ENCODE data around the gene CELF4. TPM values are rescaled to one million over a fixed set of nuclear protein-coding genes. Genes with fewer than 3 reads are reported as not detected.

CELF4 gene
- total and polyA plus RNA-seq, 10 of the 15 experiments (the other 5 are each of a cell fraction or from before 2014, with no cell fraction given), result 0.03 to 0.32 TPM; not detected in 8

GRCh38 chr18:37456395-37456794 lies 109.2 kb downstream of the CELF4 start:
- WGBS (ENCODE audit: insufficient coverage, insufficient replicate concordance, low lambda C conversion rate, missing lambda C conversion rate), result 13% methylated on average over 5 of the region's 5 CpGs
- FAIRE-seq, result no peak
- Histone ChIP-seq H2AFZ (ENCODE audit: control insufficient read depth, low read depth, low read length) (no peak overlapping the region), H3K4me3 (no peak overlapping the region), H4K20me1 (ENCODE audit: control insufficient read depth, insufficient read depth) (no peaks in the 10 kb centered on the region), H3K79me2 (ENCODE audit: control insufficient read depth, insufficient read depth, low read length) (no peaks in the 10 kb centered on the region), H3K27ac (ENCODE audit: control insufficient read depth, insufficient read depth) (no peak overlapping the region), H3K36me3 (ENCODE audit: control insufficient read depth in 2 of 2, insufficient read depth in 2 of 2, low read length in 1 of 2) (no peaks in the 10 kb centered on the region), H3K9ac (ENCODE audit: control insufficient read depth, insufficient read depth, low read length) (no peak overlapping the region), H3K4me2 (ENCODE audit: control insufficient read depth, insufficient read depth) (no peak overlapping the region), H3K27me3 (replicated peaks in 1 of 2; ENCODE audit: control insufficient read depth in 2 of 2, insufficient read depth in 2 of 2, low read length in 1 of 2) (peaks cover 0 to 5% of the 10 kb centered on the region in 2 experiments; a peak in 3 of 4 replicates), H3K9me3 (replicated peaks; ENCODE audit: control insufficient read depth, insufficient read depth, low read length) (no peaks in the 10 kb centered on the region), H3K4me1 (ENCODE audit: control insufficient read depth, insufficient read depth, low read length) (no peaks in the 10 kb centered on the region)
- ChIA-PET CTCF (no interaction called here), RAD21 (ENCODE audit: unreplicated experiment) (no interaction called here), POLR2A (no interaction called here), SMC1A (ENCODE audit: uncharacterized antibody, unreplicated experiment) (no interaction called here)
- no peak for DNase-seq (ENCODE audit: low read depth, low spot score)
- BruUV-seq (replicated peaks), result no TSS peak
- intact Hi-C loops (cut with micrococcal nuclease; ENCODE audit: unreplicated experiment) (no loop called here), in situ Hi-C loops (cut with MboI) (no loop called here)
- TF ChIP-seq POLR2A (IDR thresholded peaks at IDR 0.05; ENCODE audit: low read depth, low read length) (no peak), MTA3 (IDR thresholded peaks at IDR 0.05; ENCODE audit: borderline replicate concordance, low read length) (no peak), RB1 (IDR thresholded peaks at IDR 0.05; ENCODE audit: borderline replicate concordance) (no peak), PKNOX1 (IDR thresholded peaks at IDR 0.05) (no peak), STAT1 (conservative IDR thresholded peaks at IDR 0.05) (no peak), NFYB (IDR thresholded peaks at IDR 0.05; ENCODE audit: insufficient read depth, low read depth, low read length) (no peak), TCF12 (IDR thresholded peaks at IDR 0.05; ENCODE audit: low read depth, low read length) (no peak)
- ATAC-seq, result no peak

GRCh38 chr18:37453752-37454151 lies 111.8 kb downstream of the CELF4 start:
- Histone ChIP-seq H4K20me1 (ENCODE audit: control insufficient read depth, insufficient read depth) (no peaks in the 10 kb centered on the region), H3K4me1 (ENCODE audit: control insufficient read depth, insufficient read depth, low read length) (no peaks in the 10 kb centered on the region), H3K27ac (ENCODE audit: control insufficient read depth, insufficient read depth) (no peak overlapping the region), H3K79me2 (ENCODE audit: control insufficient read depth, insufficient read depth, low read length) (no peaks in the 10 kb centered on the region), H3K36me3 (ENCODE audit: control insufficient read depth in 2 of 2, insufficient read depth in 2 of 2, low read length in 1 of 2) (no peaks in the 10 kb centered on the region), H3K9ac (ENCODE audit: control insufficient read depth, insufficient read depth, low read length) (no peak overlapping the region), H3K9me3 (replicated peaks; ENCODE audit: control insufficient read depth, insufficient read depth, low read length) (no peaks in the 10 kb centered on the region), H3K4me2 (ENCODE audit: control insufficient read depth, insufficient read depth) (no peak overlapping the region), H3K4me3 (no peak overlapping the region), H3K27me3 (replicated peaks in 1 of 2; ENCODE audit: control insufficient read depth in 2 of 2, insufficient read depth in 2 of 2, low read length in 1 of 2) (peaks cover 0 to 7% of the 10 kb centered on the region in 2 experiments; a peak in 3 of 4 replicates), H2AFZ (ENCODE audit: control insufficient read depth, low read depth, low read length) (no peak overlapping the region)
- intact Hi-C loops (cut with micrococcal nuclease; ENCODE audit: unreplicated experiment) (no loop called here), in situ Hi-C loops (cut with MboI) (no loop called here)
- ChIA-PET RAD21 (ENCODE audit: unreplicated experiment) (no interaction called here), POLR2A (no interaction called here), SMC1A (ENCODE audit: uncharacterized antibody, unreplicated experiment) (no interaction called here), CTCF (no interaction called here)
- BruUV-seq (replicated peaks), result no TSS peak
- ATAC-seq (no peak), FAIRE-seq (no peak), DNase-seq (ENCODE audit: low read depth, low spot score) (no peak)
- 19% methylated on average over 3 of the region's 3 CpGs for WGBS (ENCODE audit: insufficient coverage, insufficient replicate concordance, low lambda C conversion rate, missing lambda C conversion rate)
- no peak for TF ChIP-seq DPF2 (IDR thresholded peaks at IDR 0.05)
- TF ChIP-seq EGR1 (IDR thresholded peaks at IDR 0.05; ENCODE audit: borderline replicate concordance in 1 of 2, low read depth in 2 of 2, low read length in 2 of 2), result no peak
- no peak for TF ChIP-seq TAF1 (IDR thresholded peaks at IDR 0.05; ENCODE audit: borderline replicate concordance, low read depth, low read length)
- no peak for TF ChIP-seq ASH2L (IDR thresholded peaks at IDR 0.05; ENCODE audit: borderline replicate concordance, low read depth)
- no peak for TF ChIP-seq CBX3 (IDR thresholded peaks at IDR 0.05; ENCODE audit: borderline replicate concordance, low read depth)
- TF ChIP-seq CBX5 (IDR thresholded peaks at IDR 0.05; ENCODE audit: low read depth), result no peak
- TF ChIP-seq BCL3 (IDR thresholded peaks at IDR 0.05; ENCODE audit: borderline replicate concordance, insufficient read depth, low read depth, low read length, poor library complexity, severe bottlenecking), result no peak
- TF ChIP-seq IRF3 (IDR thresholded peaks at IDR 0.05), result no peak
- no peak for TF ChIP-seq SRF (IDR thresholded peaks at IDR 0.05; ENCODE audit: low read depth in 2 of 2, low read length in 2 of 2)
- TF ChIP-seq HDAC6 (IDR thresholded peaks at IDR 0.05; ENCODE audit: unreplicated experiment), result no peak

Measured in GM12878 (cell line).